HG03342 (cell line): ENCODE data around the gene PCSK7.

Experiments used
- ATAC-seq: cut with Tn5 transposase; IDR thresholded peaks from one replicate; pipeline ENCODE4 v1.9.1; 2021; ENCODE audit warnings: mild to moderate bottlenecking, moderate library complexity; ENCODE audit not compliant: unreplicated experiment

The PCSK7 gene

DNA sequence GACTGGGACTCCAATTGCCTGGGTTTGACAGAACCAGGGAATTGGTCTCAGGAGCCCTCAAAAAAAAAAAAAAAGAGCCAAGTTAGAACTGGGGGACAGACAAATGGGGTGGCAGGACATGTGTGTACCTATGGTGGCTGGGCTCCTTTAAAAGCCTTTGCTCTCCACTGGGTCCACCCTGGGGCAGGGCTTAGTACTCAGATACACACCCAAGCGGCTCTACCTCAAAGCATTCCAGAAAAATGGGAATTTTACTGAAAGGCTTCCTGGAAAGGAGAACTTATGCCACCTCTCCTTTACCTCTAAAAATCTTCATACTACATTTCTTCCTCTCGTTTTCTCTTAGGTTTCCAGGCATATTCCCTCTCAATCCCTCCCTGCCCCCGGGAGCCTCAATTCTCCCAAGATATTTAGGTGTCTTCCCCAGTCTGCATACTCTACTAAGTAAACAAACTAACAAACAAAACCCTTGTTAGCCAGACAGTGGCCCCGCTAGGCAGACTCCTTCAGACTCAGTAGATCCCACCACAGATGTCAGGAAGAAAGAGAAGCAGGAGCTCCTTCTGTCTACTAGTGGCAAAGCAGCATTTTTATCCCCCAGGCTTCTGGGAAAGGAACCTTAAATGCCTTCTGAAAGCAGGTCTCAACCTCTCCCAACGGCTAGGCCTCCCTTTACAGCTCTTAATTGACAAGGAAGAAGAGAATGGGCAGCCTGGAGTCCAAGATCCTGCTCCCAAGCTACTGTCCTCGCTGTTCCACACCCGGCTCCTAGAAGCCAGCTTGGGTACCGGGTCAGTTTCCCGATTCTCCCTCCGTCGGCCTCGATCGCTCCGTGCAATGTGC lies 653 bp downstream of the PCSK7 start:
- no peak for ATAC-seq

DNA sequence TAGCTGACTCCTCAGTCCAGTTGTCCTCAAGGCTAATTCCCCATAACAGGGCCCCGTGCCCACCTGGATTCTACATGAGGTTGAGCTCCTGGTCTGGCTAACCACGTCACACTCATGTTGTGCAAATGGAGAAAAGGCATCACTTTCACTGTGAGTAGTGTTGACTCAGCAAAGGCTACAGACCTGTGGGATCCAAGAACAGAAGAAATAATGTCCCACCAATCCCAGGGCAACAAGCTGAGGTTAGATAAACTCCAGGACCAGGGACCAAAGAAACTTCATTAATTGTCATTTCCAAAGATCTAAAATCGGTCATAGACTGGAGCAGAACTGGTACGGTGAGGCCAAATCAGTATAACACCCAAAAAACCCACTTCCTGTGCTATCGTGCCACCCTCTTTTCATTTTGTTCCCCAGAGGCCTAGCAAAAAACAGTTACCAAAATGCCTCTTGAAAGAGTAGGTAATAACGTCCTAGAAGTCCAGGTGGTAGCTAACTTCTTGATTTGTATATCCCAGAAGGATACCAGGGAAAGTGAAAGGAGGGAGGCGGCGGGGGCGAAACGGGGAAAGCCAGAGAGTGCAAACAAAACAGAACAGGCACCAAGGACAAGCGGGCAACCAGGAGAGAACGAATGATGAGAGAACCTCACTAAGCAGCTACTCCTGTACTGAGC lies 1.4 kb downstream of the PCSK7 start:
- peak; percentile 28 for ATAC-seq

DNA sequence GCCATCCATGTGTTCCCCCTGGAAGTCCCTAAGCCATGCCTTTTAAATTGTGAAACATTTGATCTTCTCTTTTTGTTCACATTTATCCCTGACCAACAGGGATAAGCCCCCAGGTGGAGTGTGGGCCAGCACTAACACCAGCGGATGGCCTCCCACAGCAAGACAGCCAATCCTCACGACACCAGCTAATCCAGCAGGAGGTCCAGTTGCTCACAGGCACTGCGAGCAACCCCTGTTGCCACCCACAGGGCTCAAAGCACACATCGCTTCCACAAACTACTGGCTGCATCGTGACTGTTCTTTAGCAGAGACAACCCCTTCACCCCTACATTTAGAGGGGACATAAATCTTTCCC lies 2.0 kb downstream of the PCSK7 start:
- ATAC-seq: no peak

DNA sequence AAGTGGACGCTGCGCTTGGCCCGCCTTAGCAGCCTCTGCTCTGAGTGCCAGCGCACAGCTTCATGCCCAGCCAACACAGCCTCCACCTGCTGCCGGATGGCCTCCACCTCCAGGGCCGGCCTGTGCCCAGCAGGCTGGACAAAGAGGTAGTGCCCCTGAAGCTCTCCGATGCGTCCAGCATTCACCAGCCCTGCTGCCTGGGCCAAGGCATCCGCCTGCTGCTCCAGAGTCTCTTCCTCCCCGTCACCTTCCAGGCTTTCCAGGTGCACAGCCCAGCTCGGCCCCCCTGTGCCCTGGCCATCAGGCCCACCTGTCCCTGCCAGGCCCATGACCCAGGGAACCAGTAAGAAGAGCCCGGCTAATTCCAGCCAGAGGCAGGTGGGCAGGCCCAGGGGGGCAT lies 2.5 kb downstream of the PCSK7 start:
- no peak for ATAC-seq

DNA sequence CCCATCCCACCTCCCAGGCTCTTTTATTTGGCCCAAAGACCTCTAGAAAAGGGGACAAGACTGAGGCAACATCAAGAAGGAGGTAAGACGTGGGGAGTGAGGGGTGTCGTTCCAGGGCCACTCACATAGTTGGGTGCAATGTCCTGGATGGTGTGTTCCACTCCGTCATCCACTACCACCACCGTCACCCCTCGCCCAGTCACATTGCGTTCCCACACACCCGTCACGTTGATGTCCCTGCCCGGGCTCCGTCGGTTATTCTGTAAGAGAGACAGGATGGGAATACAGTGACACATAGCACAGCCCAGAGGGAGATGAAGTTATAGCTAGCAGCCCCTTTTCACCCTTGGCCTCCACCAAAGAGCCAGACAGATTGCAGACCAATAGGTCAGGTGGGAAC lies 3.8 kb downstream of the PCSK7 start:
- no peak for ATAC-seq

DNA sequence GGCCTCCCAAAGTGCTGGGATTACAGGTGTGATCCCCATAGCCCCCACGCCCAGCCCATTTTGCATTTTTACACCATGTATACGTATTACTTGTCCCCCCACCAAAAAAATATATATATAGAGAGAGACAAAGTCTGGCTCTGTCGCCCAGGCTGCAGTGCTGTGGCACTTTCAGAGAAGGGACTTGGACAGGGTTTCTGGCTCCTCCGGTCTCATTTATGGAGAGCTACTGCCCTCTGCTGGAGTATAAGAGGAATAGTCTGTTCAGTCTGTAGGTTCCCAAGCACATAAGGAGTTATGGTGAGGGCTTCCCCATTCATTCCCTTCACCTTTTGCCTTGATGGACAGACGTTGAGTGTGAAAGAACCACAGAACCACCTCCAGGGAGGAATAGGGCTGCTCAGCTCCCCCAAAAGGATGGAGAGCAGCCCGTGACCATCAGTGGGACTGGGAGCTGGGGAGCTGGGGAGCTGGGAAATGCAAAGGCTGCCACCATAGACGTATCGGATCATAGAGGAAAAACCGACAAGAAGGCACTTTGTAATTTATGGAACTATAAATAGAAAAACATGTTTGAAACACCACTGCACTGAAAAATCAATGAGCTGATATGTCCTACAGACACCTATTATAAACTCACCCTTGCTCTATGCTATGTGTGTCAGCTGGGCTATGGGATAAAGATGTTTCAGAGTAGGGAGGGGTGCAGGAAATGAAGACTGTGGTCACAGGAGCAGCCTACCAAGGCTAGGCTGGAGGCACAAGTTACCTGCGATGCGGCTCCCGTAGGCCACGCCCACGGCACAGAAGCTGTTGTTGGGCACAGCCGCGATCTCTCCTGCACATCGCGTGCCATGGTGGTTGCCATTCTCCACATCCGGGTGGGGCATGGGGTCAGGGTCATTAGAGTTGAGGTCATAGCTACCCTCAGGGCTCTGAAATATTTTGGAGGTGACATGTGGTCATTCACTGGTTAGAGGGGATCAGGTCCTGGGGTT lies 5.2 kb downstream of the PCSK7 start:
- ATAC-seq: no peak

- no peak for ATAC-seq
Observed at GRCh38 chr11:117225553-117226170, 6.2 kb downstream of the PCSK7 start.

DNA sequence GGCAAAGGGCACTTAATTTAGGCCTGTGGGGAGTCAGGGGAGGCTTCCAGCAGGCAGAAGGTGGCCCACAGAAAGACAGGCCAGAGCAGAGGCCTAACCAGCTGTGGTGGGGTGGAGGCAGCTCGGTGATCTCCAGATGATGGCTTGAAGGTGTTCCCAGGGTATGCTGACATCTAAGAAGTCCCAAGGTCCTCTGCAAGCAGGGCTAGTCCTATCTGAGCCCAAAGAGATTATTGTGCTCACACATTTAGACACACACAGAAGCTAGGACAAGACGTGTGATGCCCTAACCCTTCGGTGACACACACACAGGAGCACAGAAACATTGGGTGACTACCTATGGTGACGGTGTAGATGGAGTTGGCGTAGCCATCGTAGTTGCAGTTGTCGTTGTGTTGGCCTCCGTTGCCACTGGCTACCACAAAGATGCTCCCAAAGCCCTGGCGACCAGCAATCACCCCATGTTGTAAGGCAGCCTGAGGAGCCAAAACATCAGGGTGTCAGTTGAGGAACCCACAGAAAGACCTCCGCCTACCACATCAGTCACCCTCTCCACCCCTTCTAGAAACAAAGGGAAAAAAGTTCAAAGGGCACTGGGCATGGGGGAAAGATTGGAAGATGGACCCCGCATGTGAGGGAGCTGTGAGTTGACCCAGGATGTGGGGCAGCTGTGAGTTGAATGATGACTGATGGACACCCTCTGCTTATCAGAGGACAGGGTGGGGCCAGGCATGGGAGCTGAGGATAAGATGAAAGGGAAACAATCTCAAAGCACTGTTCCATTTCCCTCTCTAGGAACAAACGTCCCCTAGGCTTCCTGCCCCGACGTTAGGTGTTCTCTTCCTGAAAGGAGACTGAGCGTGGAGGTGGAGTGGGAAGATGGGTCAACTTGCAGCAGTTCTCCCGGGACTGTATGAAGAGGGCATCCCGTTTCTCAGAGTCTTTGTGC lies 7.9 kb downstream of the PCSK7 start:
- no peak for ATAC-seq

GRCh38 chr11:117222991-117223740 lies 8.7 kb downstream of the PCSK7 start:
- no peak for ATAC-seq

- ATAC-seq: no peak
Observed at GRCh38 chr11:117221775-117222517, 9.9 kb downstream of the PCSK7 start.

DNA sequence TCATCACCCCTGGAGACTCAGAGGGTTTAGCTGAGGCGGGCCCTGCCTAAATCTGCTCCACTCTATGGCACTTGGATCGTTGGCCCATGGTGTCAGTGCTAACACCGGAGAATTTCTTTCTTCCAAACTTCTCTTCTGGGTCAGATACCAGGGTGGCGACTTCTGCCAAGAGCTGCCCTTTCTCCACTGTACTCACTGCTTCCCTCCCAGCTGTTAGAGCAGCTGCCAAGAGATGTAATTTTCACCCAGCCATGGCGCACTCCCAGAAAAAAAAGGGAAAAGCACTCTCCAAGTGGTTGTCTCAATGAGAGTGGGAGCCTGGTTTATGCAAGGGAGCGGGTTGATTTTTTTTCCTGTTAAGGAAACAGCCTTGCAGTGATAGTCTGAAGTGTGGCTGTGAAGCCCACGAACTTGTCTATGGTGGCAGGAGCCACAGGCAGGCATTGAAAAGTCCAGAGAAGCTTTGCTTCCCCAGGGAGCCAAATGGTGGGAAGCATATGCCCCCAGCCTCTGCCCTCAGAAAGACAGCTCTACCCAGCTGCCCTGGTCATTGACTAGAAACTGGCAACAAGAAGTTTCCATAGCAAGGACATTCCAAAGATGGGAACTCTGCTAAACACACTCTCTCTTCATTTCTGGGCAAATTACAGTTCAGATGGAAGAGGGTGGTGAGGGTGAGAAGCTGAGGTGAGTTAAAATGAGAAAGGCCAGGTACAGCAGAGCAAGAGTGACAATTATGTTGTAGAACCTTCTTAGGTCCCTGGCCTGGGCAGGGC lies 10.7 kb downstream of the PCSK7 start:
- ATAC-seq: no peak

GRCh38 chr11:117220568-117220967 lies 11.3 kb downstream of the PCSK7 start:
- ATAC-seq: no peak

- ATAC-seq: no peak
Observed at GRCh38 chr11:117219995-117220394, 11.9 kb downstream of the PCSK7 start.

GRCh38 chr11:117219455-117219854 lies 12.4 kb downstream of the PCSK7 start:
- ATAC-seq: no peak

DNA sequence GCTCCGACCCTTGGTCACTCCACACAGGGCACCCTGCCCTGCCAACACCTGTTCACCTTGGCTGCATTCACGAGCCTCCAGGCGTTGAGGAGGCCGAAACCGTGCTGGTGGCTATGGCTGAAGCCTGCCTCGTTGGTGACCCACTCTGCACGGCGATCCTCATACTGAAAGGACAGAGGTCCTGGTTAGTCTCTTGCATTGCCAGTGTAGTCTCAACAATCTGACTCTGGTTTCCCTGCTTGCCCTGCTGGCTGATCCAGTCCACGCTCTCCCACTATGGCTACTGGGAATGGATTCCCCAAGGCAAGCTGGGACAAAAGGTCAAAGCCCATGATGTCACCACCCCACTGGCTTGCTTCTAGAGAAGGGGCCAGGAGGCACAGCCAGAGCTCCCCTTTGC lies 12.9 kb downstream of the PCSK7 start:
- no peak for ATAC-seq

GRCh38 chr11:117218133-117218915 lies 13.5 kb downstream of the PCSK7 start:
- no peak for ATAC-seq
